Thoracic aorta (tissue), 2 donors: ENCODE data around the gene LRRC7. TPM values are rescaled to one million over a fixed set of nuclear protein-coding genes. Genes with fewer than 3 reads are reported as not detected.
"Not testable (repeated sequence)": the region's sequence is repeated elsewhere in the genome, so short reads cannot be mapped to it uniquely, and the experiment has no call there.

Experiments used
- ATAC-seq: fragments of 150-250 bp; one replicate; pipeline ENCODE4 v1.8.0; 2017; ENCODE audit warnings: low read depth; ENCODE audit not compliant: insufficient number of reproducible peaks, low FRiP score
- DNase-seq: peaks from one replicate; pipeline ENCODE4 v3.0.0-alpha.2; 2020; ENCODE audit warnings: low spot score
- H3K27ac ChIP-seq, 2 donors: fragments of 200-600 bp; sonication (generic); 1 replicate in 1 of 2; 2 replicates in 1 of 2; pipeline ENCODE4 v1.5.1; 2016; ENCODE audit warnings: mild to moderate bottlenecking in 2 of 2, moderate library complexity in 2 of 2
- H3K27me3 ChIP-seq: fragments of 200-600 bp; sonication (generic); replicated peaks from 2 replicates; pipeline ENCODE4 v1.6.0; 2016; ENCODE audit warnings: mild to moderate bottlenecking; ENCODE audit not compliant: insufficient read depth
- H3K36me3 ChIP-seq: fragments of 200-600 bp; sonication (generic); one replicate; pipeline ENCODE4 v1.5.1; 2016
- H3K4me1 ChIP-seq, 2 donors: fragments of 200-600 bp; sonication (generic); 1 replicate in 1 of 2; 2 replicates in 1 of 2; pipeline versions ENCODE4 v1.5.1 to v1.6.0; 2016; ENCODE audit warnings: low read depth in 2 of 2, mild to moderate bottlenecking in 1 of 2; ENCODE audit not compliant: control insufficient read depth in 1 of 2
- H3K4me3 ChIP-seq: fragments of 200-600 bp; sonication (generic); 2 replicates; pipeline ENCODE4 v1.5.1; 2016; ENCODE audit warnings: mild to moderate bottlenecking
- H3K9me3 ChIP-seq: fragments of 200-600 bp; sonication (generic); 2 replicates; pipeline ENCODE4 v1.5.1; 2016
- total RNA-seq, 2 donors: library from RNA; depleted of rRNA; stranded (reverse); fragments of >200 nt; gene quantifications; one replicate each; pipeline versions ENCODE4 v1.1.0 to v1.2.3, GENCODE V29; 2016
- TF ChIP-seq, protein P1 (sequence below): fragments of 200-600 bp; sonication (generic); IDR thresholded peaks from one replicate; pipeline ENCODE4 v1.5.1; 2019; ENCODE audit warnings: antibody characterized with exemption

LRRC7 gene
- total RNA-seq, 2 donors from 2014 or later = 0.14 to 0.35 TPM

DNA sequence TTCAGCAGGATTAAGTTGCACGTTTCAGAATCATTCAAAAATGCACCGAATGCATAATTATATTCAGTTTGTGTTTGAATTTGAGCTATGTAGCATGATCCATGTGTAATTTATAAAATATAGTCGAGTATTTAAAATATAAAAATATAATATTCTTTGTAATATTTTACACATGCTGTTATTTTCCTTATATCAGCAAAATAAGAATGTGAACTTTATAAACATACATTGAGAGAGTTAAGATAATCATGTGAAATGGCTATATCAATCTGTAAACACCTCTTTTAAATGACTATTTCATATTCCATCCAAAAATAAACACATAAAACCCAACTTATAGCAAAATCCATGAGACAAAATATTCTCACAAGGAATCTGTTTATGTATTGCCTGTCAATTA, 303.7 kb downstream of the LRRC7 start:
- no peak overlapping the region for H3K27ac ChIP-seq
- H3K4me1 ChIP-seq = no peaks in the 10 kb centered on the region
- H3K27me3 ChIP-seq = no peaks in the 10 kb centered on the region
- H3K9me3 ChIP-seq = no peaks in the 10 kb centered on the region
- TF ChIP-seq, protein P1, sequence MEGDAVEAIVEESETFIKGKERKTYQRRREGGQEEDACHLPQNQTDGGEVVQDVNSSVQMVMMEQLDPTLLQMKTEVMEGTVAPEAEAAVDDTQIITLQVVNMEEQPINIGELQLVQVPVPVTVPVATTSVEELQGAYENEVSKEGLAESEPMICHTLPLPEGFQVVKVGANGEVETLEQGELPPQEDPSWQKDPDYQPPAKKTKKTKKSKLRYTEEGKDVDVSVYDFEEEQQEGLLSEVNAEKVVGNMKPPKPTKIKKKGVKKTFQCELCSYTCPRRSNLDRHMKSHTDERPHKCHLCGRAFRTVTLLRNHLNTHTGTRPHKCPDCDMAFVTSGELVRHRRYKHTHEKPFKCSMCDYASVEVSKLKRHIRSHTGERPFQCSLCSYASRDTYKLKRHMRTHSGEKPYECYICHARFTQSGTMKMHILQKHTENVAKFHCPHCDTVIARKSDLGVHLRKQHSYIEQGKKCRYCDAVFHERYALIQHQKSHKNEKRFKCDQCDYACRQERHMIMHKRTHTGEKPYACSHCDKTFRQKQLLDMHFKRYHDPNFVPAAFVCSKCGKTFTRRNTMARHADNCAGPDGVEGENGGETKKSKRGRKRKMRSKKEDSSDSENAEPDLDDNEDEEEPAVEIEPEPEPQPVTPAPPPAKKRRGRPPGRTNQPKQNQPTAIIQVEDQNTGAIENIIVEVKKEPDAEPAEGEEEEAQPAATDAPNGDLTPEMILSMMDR = no peak
- no peak for DNase-seq
- no peak for ATAC-seq
- no peaks in the 10 kb centered on the region for H3K36me3 ChIP-seq
- no peak overlapping the region for H3K4me3 ChIP-seq

- Histone ChIP-seq H3K36me3 (no peaks in the 10 kb centered on the region), H3K9me3 (no peaks in the 10 kb centered on the region), H3K4me3 (no peak overlapping the region), H3K27ac (no peak overlapping the region), H3K27me3 (no peaks in the 10 kb centered on the region), H3K4me1 (no peaks in the 10 kb centered on the region)
- TF ChIP-seq, protein P1 = no peak
- no peak for ATAC-seq
- no peak for DNase-seq
Measured at GRCh38 chr1:69878338-69878737, 310.6 kb downstream of the LRRC7 start.

GRCh38 chr1:69888016-69888415, 320.3 kb downstream of the LRRC7 start:
- H3K36me3 ChIP-seq, H3K4me1 ChIP-seq, H3K4me3 ChIP-seq, H3K27me3 ChIP-seq, ATAC-seq, H3K27ac ChIP-seq, DNase-seq, H3K9me3 ChIP-seq: not testable (repeated sequence)

DNA sequence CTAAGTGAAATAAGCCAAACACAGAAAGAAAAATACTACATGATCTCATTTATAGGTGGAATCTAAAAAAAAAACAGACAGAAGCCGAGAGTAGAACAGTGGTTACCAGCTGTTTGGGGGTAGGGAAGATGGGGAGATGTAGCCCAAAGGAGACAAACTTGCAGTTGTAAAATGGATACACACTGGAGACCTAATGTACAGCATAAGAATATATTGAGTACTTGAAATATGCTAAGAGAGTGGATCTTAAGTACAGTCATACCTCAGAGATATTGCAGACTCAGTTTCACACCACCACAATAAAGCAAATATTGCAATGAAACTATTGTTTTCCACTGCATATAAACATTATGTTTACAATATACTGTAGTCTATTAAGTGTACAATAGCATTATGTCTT, 320.9 kb downstream of the LRRC7 start:
- TF ChIP-seq, protein P1 = no peak
- no peak overlapping the region for H3K27ac ChIP-seq
- no peaks in the 10 kb centered on the region for H3K27me3 ChIP-seq
- no peaks in the 10 kb centered on the region for H3K36me3 ChIP-seq
- no peak overlapping the region for H3K4me3 ChIP-seq
- DNase-seq (no peak), ATAC-seq (no peak)
- no peaks in the 10 kb centered on the region for H3K9me3 ChIP-seq
- no peaks in the 10 kb centered on the region for H3K4me1 ChIP-seq

- Histone ChIP-seq H3K9me3 (no peaks in the 10 kb centered on the region), H3K36me3 (no peaks in the 10 kb centered on the region), H3K4me3 (no peak overlapping the region), H3K27me3 (no peaks in the 10 kb centered on the region), H3K4me1 (no peaks in the 10 kb centered on the region), H3K27ac (no peak overlapping the region)
- TF ChIP-seq, protein P1 = no peak
- DNase-seq (no peak), ATAC-seq (no peak)
Measured at GRCh38 chr1:69898403-69898947, 330.8 kb downstream of the LRRC7 start.

- TF ChIP-seq, protein P1 = no peak
- no peak overlapping the region for H3K4me3 ChIP-seq
- no peaks in the 10 kb centered on the region for H3K9me3 ChIP-seq
Measured at GRCh38 chr1:69911301-69911801, 343.6 kb downstream of the LRRC7 start.

More at GRCh38 chr1:69911301-69911801, 343.6 kb downstream of the LRRC7 start:
- H3K27ac ChIP-seq = no peak overlapping the region
- H3K4me1 ChIP-seq = peaks cover 20 to 31% of the 10 kb centered on the region in 2 donors
- H3K27me3 ChIP-seq = no peaks in the 10 kb centered on the region
- DNase-seq (no peak), ATAC-seq (no peak)
- H3K36me3 ChIP-seq = no peaks in the 10 kb centered on the region
